IMR-90 (cell line): Measurements from ENCODE around the gene POMGNT1. TPM values are rescaled to one million over a fixed set of nuclear protein-coding genes. Genes with fewer than 3 reads are reported as not detected.
"Not testable (repeated sequence)": the region's sequence is repeated elsewhere in the genome, so short reads cannot be mapped to it uniquely, and the experiment has no call there.

Experiments used
- ATAC-seq: fragments of 200-7000 bp; cut with Tn5 transposase; 2 replicates; pipeline ENCODE4 v1.9.1; 2020; ENCODE audit warnings: low read depth, mild to moderate bottlenecking, moderate library complexity
- BruUV-seq: library from RNA; stranded (reverse); fragments of 400-500 nt; replicated peaks from 2 replicates; lab custom pipeline; 2021; lab: Mats Ljungman, UMichigan
- CTCF ChIA-PET: fragments of 300-600 bp; formaldehyde crosslinking; extraction: SDS; loops from one replicate; lab custom pipeline; 2021; ENCODE audit warnings: antibody characterized with exemption; lab: Yijun Ruan, JAX
- POLR2A ChIA-PET: fragments of 300-600 bp; sonication (Branson Sonifier 250); formaldehyde crosslinking; loops from one replicate; lab custom pipeline; 2022; ENCODE audit warnings: antibody characterized with exemption; ENCODE audit not compliant: unreplicated experiment; lab: Charles Lee
- DNase-seq: peaks from one replicate; pipeline ENCODE4 v3.0.0; 2013
- H2AFZ ChIP-seq: replicated peaks from 2 replicates; pipeline ENCODE3; 2013; ENCODE audit warnings: low read length, mild to moderate bottlenecking; ENCODE audit not compliant: poor library complexity
- H2AK5ac ChIP-seq: 2 replicates; pipeline ENCODE4 v1.6.1; 2013; ENCODE audit warnings: low read depth, low read length, inconsistent platforms
- H2AK9ac ChIP-seq: replicated peaks from 2 replicates; pipeline ENCODE3; 2013; ENCODE audit warnings: mild to moderate bottlenecking, low read depth, low read length, moderate library complexity; ENCODE audit not compliant: poor library complexity
- H2BK120ac ChIP-seq: 2 replicates; pipeline ENCODE4 v1.6.1; 2013; ENCODE audit warnings: low read depth, low read length, inconsistent platforms
- H2BK15ac ChIP-seq: 3 replicates; pipeline ENCODE4 v1.6.1; 2013; ENCODE audit warnings: low read depth, low read length, inconsistent platforms
- H2BK20ac ChIP-seq: 2 replicates; pipeline ENCODE4 v1.6.1; 2013; ENCODE audit warnings: low read depth, mild to moderate bottlenecking, inconsistent platforms, low read length, moderate library complexity
- H2BK5ac ChIP-seq: 2 replicates; pipeline ENCODE4 v1.6.1; 2013; ENCODE audit warnings: mild to moderate bottlenecking, low read depth, low read length, inconsistent platforms; ENCODE audit not compliant: poor library complexity, severe bottlenecking
- H3K14ac ChIP-seq: replicated peaks from 2 replicates; pipeline ENCODE4 v1.6.1; 2013; ENCODE audit warnings: low read depth, low read length, inconsistent platforms
- H3K18ac ChIP-seq: 2 replicates; pipeline ENCODE4 v1.6.1; 2013; ENCODE audit warnings: low read depth, low read length, control low read depth
- H3K23ac ChIP-seq: 2 replicates; pipeline ENCODE4 v1.6.1; 2013; ENCODE audit warnings: low read depth, low read length, inconsistent platforms
- H3K27ac ChIP-seq: 2 replicates; pipeline ENCODE4 v1.5.1; 2013; ENCODE audit warnings: mild to moderate bottlenecking, control low read depth, low read length; ENCODE audit not compliant: insufficient read depth
- H3K27me3 ChIP-seq: 2 replicates; pipeline ENCODE4 v1.6.1; 2013; ENCODE audit warnings: low read length; ENCODE audit not compliant: control insufficient read depth, insufficient read depth
- H3K36me3 ChIP-seq: 2 replicates; pipeline ENCODE4 v1.6.1; 2013; ENCODE audit warnings: low read length, mixed read lengths; ENCODE audit not compliant: control insufficient read depth, insufficient read depth
- H3K4ac ChIP-seq: 2 replicates; pipeline ENCODE4 v1.6.1; 2013; ENCODE audit warnings: low read depth, low read length, inconsistent platforms
- H3K4me1 ChIP-seq: 2 replicates; pipeline ENCODE4 v1.6.1; 2013; ENCODE audit warnings: low read length, mixed read lengths; ENCODE audit not compliant: control insufficient read depth, insufficient read depth
- H3K4me2 ChIP-seq: 2 replicates; pipeline ENCODE4 v1.6.1; 2013; ENCODE audit warnings: low read depth, mild to moderate bottlenecking, control low read depth, low read length, moderate library complexity
- H3K4me3 ChIP-seq: 2 replicates; pipeline ENCODE4 v1.5.1; 2013; ENCODE audit warnings: low read depth, mild to moderate bottlenecking, control low read depth, low read length, moderate library complexity; ENCODE audit not compliant: insufficient read depth
- H3K56ac ChIP-seq: 2 replicates; pipeline ENCODE4 v1.6.1; 2013; ENCODE audit warnings: low read length, inconsistent platforms; ENCODE audit not compliant: insufficient read depth; ENCODE audit errors: extremely low read depth
- H3K79me1 ChIP-seq, 2 experiments: 2 replicates each; pipeline ENCODE4 v1.6.1; 2013; ENCODE audit warnings: low read length in 2 of 2, inconsistent platforms in 1 of 2, low read depth in 1 of 2
- H3K9ac ChIP-seq: 2 replicates; pipeline ENCODE4 v1.6.1; 2013; ENCODE audit warnings: low read depth, low read length, control low read depth
- H3K9me1 ChIP-seq: 2 replicates; pipeline ENCODE4 v1.6.1; 2013; ENCODE audit warnings: low read length, inconsistent platforms; ENCODE audit not compliant: insufficient read depth
- H3K9me3 ChIP-seq: 2 replicates; pipeline ENCODE4 v1.6.1; 2013; ENCODE audit warnings: low read length; ENCODE audit not compliant: control insufficient read depth, insufficient read depth
- H4K20me1 ChIP-seq: 2 replicates; pipeline ENCODE4 v1.6.1; 2013; ENCODE audit warnings: low read length, inconsistent platforms; ENCODE audit not compliant: insufficient read depth
- H4K5ac ChIP-seq: 2 replicates; pipeline ENCODE4 v1.6.1; 2013; ENCODE audit warnings: mild to moderate bottlenecking, low read depth, low read length, control low read depth
- H4K8ac ChIP-seq, 2 experiments: 2 replicates each; pipeline ENCODE4 v1.6.1; 2013; ENCODE audit warnings: low read depth in 2 of 2, low read length in 2 of 2, control low read depth in 1 of 2, inconsistent platforms in 1 of 2
- H4K91ac ChIP-seq: 2 replicates; pipeline ENCODE4 v1.6.1; 2013; ENCODE audit warnings: low read depth, low read length, inconsistent platforms; ENCODE audit not compliant: insufficient read depth
- MXI1 ChIP-seq: IDR thresholded peaks from 2 replicates; pipeline ENCODE4 v1.6.1; 2012; ENCODE audit warnings: low read depth, mild to moderate bottlenecking, low read length, moderate library complexity, borderline replicate concordance
- RAD21 ChIP-seq: IDR thresholded peaks from 2 replicates; pipeline ENCODE4 v1.6.1; 2012; ENCODE audit warnings: low read length, improper control_type of control experiment
- USF2 ChIP-seq: fragments of 150-350 bp; IDR thresholded peaks from 2 replicates; pipeline ENCODE4 v1.6.1; 2017; ENCODE audit warnings: mild to moderate bottlenecking, antibody characterized with exemption, low read length, low read depth
- WGBS, 2 experiments: methylation state at CpG; one replicate each; pipeline versions ENCODE4 v1.1.5 to v1.1.7; 2013; ENCODE audit warnings: missing lambda C conversion rate in 2 of 2; ENCODE audit not compliant: insufficient read length in 1 of 2; ENCODE audit errors: extremely low coverage in 2 of 2; 5-methylcytosine and 5-hydroxymethylcytosine counted together
- dilution Hi-C: fragments of 300-500 bp; cut with HindIII; formaldehyde crosslinking; loops from one replicate; pipeline ENCODE4 v1.14.3; 2018; ENCODE audit warnings: low sequenced_read_pairs; ENCODE audit not compliant: unreplicated experiment
- in situ Hi-C: fragments of 300-500 bp; cut with MboI; formaldehyde crosslinking; loops from 3 replicates; pipeline ENCODE4 v1.14.3; 2019; ENCODE audit warnings: low sequenced_read_pairs, inconsistent platforms, mixed read lengths
- intact Hi-C: fragments of 100-400 bp; cut with micrococcal nuclease; formaldehyde crosslinking; loops from 2 replicates; pipeline ENCODE4 v1.10.0; 2022
- polyA plus RNA-seq, 3 experiments: library from polyadenylated mRNA; depleted of rRNA; stranded (reverse); fragments of >200 nt; gene quantifications; 2 replicates each; pipeline ENCODE4 v1.2.3, GENCODE V29; 2012; ENCODE audit warnings: low replicate concordance in 1 of 3
- total RNA-seq: library from RNA; depleted of rRNA; stranded (reverse); fragments of >200 nt; gene quantifications from 2 replicates; pipeline ENCODE4 v1.2.3, GENCODE V29; 2012

POMGNT1 gene
- total and polyA plus RNA-seq, 2 of the 4 experiments (the other 2 are of a cell fraction), result 54.8 to 65.3 TPM

DNA sequence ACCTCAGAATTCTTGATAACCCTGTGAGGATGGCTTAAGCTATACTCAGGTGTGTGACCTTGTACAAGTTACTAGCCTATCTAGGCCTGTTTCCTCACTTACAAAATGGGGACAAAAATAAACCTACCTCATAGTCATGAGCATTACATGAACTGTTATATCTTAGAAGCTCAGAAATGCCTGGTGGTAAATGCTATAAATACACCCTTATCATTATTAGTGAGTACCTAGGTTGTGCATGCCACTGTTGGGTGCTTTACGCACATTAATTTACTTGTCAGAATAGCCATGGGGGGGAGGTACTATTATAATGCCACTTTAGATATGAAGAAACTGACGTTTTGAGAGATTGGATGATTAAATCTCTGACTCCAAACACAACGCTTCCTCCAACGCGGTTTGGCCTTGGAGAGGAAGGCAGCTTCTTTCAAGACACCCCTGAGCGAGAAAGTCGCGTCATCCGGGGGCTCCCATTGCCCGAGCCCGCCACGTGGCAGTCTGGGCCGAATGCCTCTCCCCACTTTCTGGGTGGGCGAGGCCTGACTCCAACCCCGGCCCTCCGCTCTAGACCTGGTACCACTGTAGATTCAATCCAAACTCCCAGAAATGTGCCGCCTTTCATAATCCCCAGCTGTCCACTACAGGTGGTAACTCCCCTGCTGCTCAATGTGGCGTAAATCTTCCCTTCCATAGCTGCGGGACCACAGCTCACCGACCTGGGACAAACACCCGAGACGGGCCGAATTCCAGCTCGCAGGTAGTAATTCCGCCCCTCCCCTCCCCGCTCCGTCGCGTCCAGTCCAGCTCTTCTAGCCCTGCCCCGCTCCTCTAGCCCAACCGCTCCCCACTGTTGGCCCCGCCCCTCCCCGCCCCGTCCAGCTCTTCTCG, 48.6 kb upstream of the POMGNT1 start:
- H2BK5ac ChIP-seq, result peak overlapping the region; percentile 6
- ATAC-seq, result peak; percentile 88
- peak; percentile 33; the same call in 1 of the 2 replicates for TF ChIP-seq USF2
- TF ChIP-seq MXI1, result peak; percentile 63; the same call in 1 of the 2 replicates
- TF ChIP-seq RAD21, result no peak
- peak overlapping the region; percentile 100 for H2AFZ ChIP-seq
- no TSS peak for BruUV-seq
- H3K79me1 ChIP-seq, result peaks cover 14 to 31% of the 10 kb centered on the region in 2 experiments; a peak in 3 of 4 replicates
- peak overlapping the region; percentile 86 for H3K14ac ChIP-seq
- H4K20me1 ChIP-seq, result no peaks in the 10 kb centered on the region
- intact Hi-C loops (loop anchor here (1.0 kb wide), 1 partner anchor 102 kb away; no protein-coding TSS in a partner anchor), dilution Hi-C loops (no loop called here), in situ Hi-C loops (no loop called here)
- peak overlapping the region; percentile 50 for H3K27ac ChIP-seq
- peak overlapping the region; percentile 57; the same call in 1 of the 2 replicates for H2BK120ac ChIP-seq
- 0% methylated on average over 9 of the region's 35 CpGs; no CpG with 5 or more reads in 1 of the 2 experiments for WGBS, 2 experiments
- H3K9me3 ChIP-seq, result no peaks in the 10 kb centered on the region
- 0 out of 2 replicates have a peak overlapping the region, but pooled peaks have one; percentile 44 for H3K23ac ChIP-seq
- H3K4me3 ChIP-seq, result peak overlapping the region; percentile 91
- H3K4me2 ChIP-seq, result peak overlapping the region; percentile 93
- peak; percentile 45 for DNase-seq
- peak overlapping the region; percentile 42 for H3K18ac ChIP-seq
- H2BK20ac ChIP-seq, result no peak overlapping the region
- ChIA-PET CTCF (interaction anchor here (0.6 to 1.8 kb wide), 3 partner anchors 22 to 155 kb away, joined by 4 to 6 read pairs (median 6); no protein-coding TSS in a partner anchor), POLR2A (interaction anchor here (0.6 to 0.9 kb wide), 2 partner anchors 54 to 55 kb away, joined by 4 to 6 read pairs; no protein-coding TSS in a partner anchor)
- H3K4me1 ChIP-seq, result peaks cover 3% of the 10 kb centered on the region; the same call in 1 of the 2 replicates
- peaks cover 8% of the 10 kb centered on the region; the same call in 1 of the 2 replicates for H3K9me1 ChIP-seq
- no peaks in the 10 kb centered on the region for H3K27me3 ChIP-seq
- peak overlapping the region; percentile 23 for H4K5ac ChIP-seq
- H3K9ac ChIP-seq, result peak overlapping the region; percentile 79
- H2AK9ac ChIP-seq, result peak overlapping the region; percentile 92
- 0 out of 2 replicates have a peak overlapping the region, but pooled peaks have one; percentile 49 for H2AK5ac ChIP-seq
- H3K4ac ChIP-seq, result peak overlapping the region; percentile 85
- peak overlapping the region; percentile 77 to 96 for H4K8ac ChIP-seq
- H4K91ac ChIP-seq, result peak overlapping the region; percentile 71; the same call in 1 of the 2 replicates
- no peak overlapping the region for H2BK15ac ChIP-seq
- no peaks in the 10 kb centered on the region for H3K36me3 ChIP-seq
- peak overlapping the region; percentile 78 for H3K56ac ChIP-seq

DNA sequence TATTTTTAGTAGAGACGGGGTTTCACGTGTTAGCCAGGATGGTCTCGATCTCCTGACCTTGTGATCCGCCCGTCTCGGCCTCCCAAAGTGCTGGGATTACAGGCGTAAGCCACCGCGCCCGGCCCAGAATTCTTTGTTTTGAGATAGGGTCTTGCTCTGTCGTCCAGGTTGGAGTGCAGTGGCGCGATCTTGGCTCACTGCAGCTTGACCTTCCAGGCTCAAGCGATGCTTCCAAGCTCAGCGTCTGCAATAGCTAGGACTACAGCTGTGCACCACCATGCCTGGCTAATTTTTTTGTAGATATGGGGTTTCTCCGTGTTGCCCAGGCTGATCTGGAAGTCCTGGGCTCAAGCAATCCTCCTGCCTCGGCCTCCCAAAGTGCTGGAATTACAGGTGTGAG, 47.9 kb upstream of the POMGNT1 start:
- not testable (repeated sequence) for H2AFZ ChIP-seq, BruUV-seq

More for the DNA sequence above, 47.9 kb upstream of the POMGNT1 start:
- H3K4me1 ChIP-seq, H3K4me3 ChIP-seq, intact Hi-C loops, dilution Hi-C loops, H2BK5ac ChIP-seq, H2BK15ac ChIP-seq, H4K5ac ChIP-seq, in situ Hi-C loops, H3K9me3 ChIP-seq, H3K9ac ChIP-seq, H2BK20ac ChIP-seq, DNase-seq, H2BK120ac ChIP-seq, H3K18ac ChIP-seq, ATAC-seq, H3K4me2 ChIP-seq, H2AK9ac ChIP-seq, H4K20me1 ChIP-seq, POLR2A ChIA-PET, H3K9me1 ChIP-seq, H3K56ac ChIP-seq, H3K27ac ChIP-seq, H3K36me3 ChIP-seq, H4K91ac ChIP-seq, H3K4ac ChIP-seq, H3K14ac ChIP-seq, H3K27me3 ChIP-seq, H3K23ac ChIP-seq: not testable (repeated sequence)
- 100% methylated on average over 1 of the region's 17 CpGs; no CpG with 5 or more reads in 1 of the 2 experiments for WGBS, 2 experiments
- peaks cover 14 to 27% of the 10 kb centered on the region in 2 experiments; a peak in 3 of 4 replicates for H3K79me1 ChIP-seq
- H2AK5ac ChIP-seq, result 0 out of 2 replicates have a peak overlapping the region, but pooled peaks have one; percentile 49
- CTCF ChIA-PET, result interaction anchor here (0.6 to 1.8 kb wide), 2 partner anchors 22 to 156 kb away, joined by 4 to 6 read pairs; no protein-coding TSS in a partner anchor
- peak overlapping the region; percentile 40 to 77; a peak in 3 of 4 replicates for H4K8ac ChIP-seq
